Measurements from ENCODE around the gene PPP1R16B. TPM values are rescaled to one million over a fixed set of nuclear protein-coding genes. Genes with fewer than 3 reads are reported as not detected.

The PPP1R16B gene
- total and polyA plus RNA-seq, 10 of the 15 experiments (the other 5 are each of a cell fraction or from before 2014, with no cell fraction given) = 13.4 to 90.2 (median 66.7) TPM

GRCh38 chr20:38818113-38819065 is 12.9 kb downstream of the PPP1R16B start:
- no TSS peak for BruUV-seq (replicated peaks)
- ChIA-PET RAD21 (ENCODE audit: unreplicated experiment) (interaction anchor here (1.1 to 2.3 kb wide), 6 partner anchors 11 to 74 kb away, joined by 3 to 14 read pairs (median 4); no protein-coding TSS in a partner anchor), POLR2A (interaction anchor here (0.6 to 1.4 kb wide), 5 partner anchors 9 to 73 kb away, joined by 3 to 8 read pairs (median 4); partner anchors contain the start of gene PPP1R16B), CTCF (interaction anchor here (0.6 to 1.9 kb wide), 5 partner anchors 13 to 295 kb away, joined by 3 to 4 read pairs (median 3); partner anchors contain the start of gene PPP1R16B), SMC1A (ENCODE audit: uncharacterized antibody, unreplicated experiment) (interaction anchor here (0.9 to 5.8 kb wide), 7 partner anchors 9 to 83 kb away, joined by 3 to 38 read pairs (median 5); no protein-coding TSS in a partner anchor)
- H3K9ac ChIP-seq (ENCODE audit: control insufficient read depth, insufficient read depth, low read length) = no peak overlapping the region
- no peak overlapping the region for H3K4me3 ChIP-seq
- ATAC-seq (peak; percentile 8; the same call in 2 of the 3 replicates), FAIRE-seq (no peak), DNase-seq (ENCODE audit: low read depth, low spot score) (no peak)
- H3K27ac ChIP-seq (ENCODE audit: control insufficient read depth, insufficient read depth) = no peak overlapping the region
- H4K20me1 ChIP-seq (ENCODE audit: control insufficient read depth, insufficient read depth) = no peaks in the 10 kb centered on the region
- H3K4me2 ChIP-seq (ENCODE audit: control insufficient read depth, insufficient read depth) = no peak overlapping the region
- peaks cover 18% of the 10 kb centered on the region for H3K4me1 ChIP-seq (ENCODE audit: control insufficient read depth, insufficient read depth, low read length)
- intact Hi-C loops (cut with micrococcal nuclease; ENCODE audit: unreplicated experiment) = no loop called here
- no peaks in the 10 kb centered on the region; the same call in 2 of the 3 replicates for H3K9me3 ChIP-seq (replicated peaks; ENCODE audit: control insufficient read depth, insufficient read depth, low read length)
- WGBS (ENCODE audit: insufficient coverage, insufficient replicate concordance, low lambda C conversion rate, missing lambda C conversion rate) = 88% methylated on average over 8 of the region's 9 CpGs
- peaks cover 80% of the 10 kb centered on the region for H3K79me2 ChIP-seq (ENCODE audit: control insufficient read depth, insufficient read depth, low read length)
- H2AFZ ChIP-seq (ENCODE audit: control insufficient read depth, low read depth, low read length) = no peak overlapping the region
- no peak for TF ChIP-seq HDGF (IDR thresholded peaks at IDR 0.05)
- 0 out of 2 replicates have a peak, but pooled peaks have one; percentile 23 for TF ChIP-seq POLR2AphosphoS5 (IDR thresholded peaks at IDR 0.05; ENCODE audit: low read length)
- in situ Hi-C loops (cut with MboI) = no loop called here
- no peaks in the 10 kb centered on the region for H3K27me3 ChIP-seq (replicated peaks in 1 of 2; ENCODE audit: control insufficient read depth in 2 of 2, insufficient read depth in 2 of 2, low read length in 1 of 2)
- peaks cover 5% of the 10 kb centered on the region in 2 experiments for H3K36me3 ChIP-seq (ENCODE audit: control insufficient read depth in 2 of 2, insufficient read depth in 2 of 2, low read length in 1 of 2)

- Histone ChIP-seq H3K9me3 (replicated peaks; ENCODE audit: control insufficient read depth, insufficient read depth, low read length) (no peaks in the 10 kb centered on the region; the same call in 2 of the 3 replicates), H3K27me3 (replicated peaks in 1 of 2; ENCODE audit: control insufficient read depth in 2 of 2, insufficient read depth in 2 of 2, low read length in 1 of 2) (no peaks in the 10 kb centered on the region), H3K27ac (ENCODE audit: control insufficient read depth, insufficient read depth) (no peak overlapping the region), H3K4me1 (ENCODE audit: control insufficient read depth, insufficient read depth, low read length) (peaks cover 5% of the 10 kb centered on the region; the same call in 1 of the 2 replicates), H2AFZ (ENCODE audit: control insufficient read depth, low read depth, low read length) (no peak overlapping the region), H4K20me1 (ENCODE audit: control insufficient read depth, insufficient read depth) (no peaks in the 10 kb centered on the region; the same call in 1 of the 2 replicates), H3K4me2 (ENCODE audit: control insufficient read depth, insufficient read depth) (no peak overlapping the region), H3K9ac (ENCODE audit: control insufficient read depth, insufficient read depth, low read length) (no peak overlapping the region), H3K4me3 (no peak overlapping the region), H3K79me2 (ENCODE audit: control insufficient read depth, insufficient read depth, low read length) (peaks cover 78% of the 10 kb centered on the region), H3K36me3 (ENCODE audit: control insufficient read depth in 2 of 2, insufficient read depth in 2 of 2, low read length in 1 of 2) (peaks cover 24 to 36% of the 10 kb centered on the region in 2 experiments)
- FAIRE-seq (no peak), DNase-seq (ENCODE audit: low read depth, low spot score) (no peak), ATAC-seq (no peak)
- ChIA-PET CTCF (interaction anchor here (1.3 kb wide), 1 partner anchor 68 kb away, joined by 4 read pairs; no protein-coding TSS in a partner anchor), SMC1A (ENCODE audit: uncharacterized antibody, unreplicated experiment) (interaction anchor here (0.9 to 1.4 kb wide), 3 partner anchors 9 to 17 kb away, joined by 3 to 4 read pairs (median 3); no protein-coding TSS in a partner anchor), POLR2A (interaction anchor here (1.2 kb wide), 1 partner anchor 9 kb away, joined by 3 read pairs; no protein-coding TSS in a partner anchor), RAD21 (ENCODE audit: unreplicated experiment) (no interaction called here)
- in situ Hi-C loops (cut with MboI) (no loop called here), intact Hi-C loops (cut with micrococcal nuclease; ENCODE audit: unreplicated experiment) (no loop called here)
- 94% methylated on average over 1 of the region's 1 CpG for WGBS (ENCODE audit: insufficient coverage, insufficient replicate concordance, low lambda C conversion rate, missing lambda C conversion rate)
- no peak for TF ChIP-seq PRDM15 (CRISPR knock-in tag; IDR thresholded peaks at IDR 0.05)
- TF ChIP-seq BCL11A (IDR thresholded peaks at IDR 0.05; ENCODE audit: low read depth, low read length) = no peak
- TF ChIP-seq EED (IDR thresholded peaks at IDR 0.05; ENCODE audit: low read depth) = no peak
- TF ChIP-seq MTA3 (IDR thresholded peaks at IDR 0.05; ENCODE audit: borderline replicate concordance, low read length) = no peak
- TF ChIP-seq RB1 (IDR thresholded peaks at IDR 0.05; ENCODE audit: borderline replicate concordance) = no peak
- no peak for TF ChIP-seq ELK1 (IDR thresholded peaks at IDR 0.05; ENCODE audit: low read depth, low read length)
- TF ChIP-seq ZNF384 (IDR thresholded peaks at IDR 0.05; ENCODE audit: borderline replicate concordance, low read depth, low read length) = no peak
- TF ChIP-seq MTA2 (IDR thresholded peaks at IDR 0.05; ENCODE audit: low read depth) = no peak
- no peak for TF ChIP-seq SIN3A (IDR thresholded peaks at IDR 0.05; ENCODE audit: low read depth, low read length)
- no TSS peak for BruUV-seq (replicated peaks)
These were observed 20.0 kb downstream of the PPP1R16B start for GRCh38 chr20:38825571-38825900.

Measured in GM12878 (cell line).